CD4-positive, alpha-beta T cell treated with Interleukin-15 for 1 hour (primary cell): ENCODE data around the gene CDH12.
"Not testable (repeated sequence)": the region's sequence is repeated elsewhere in the genome, so short reads cannot be mapped to it uniquely, and the experiment has no call there.

Experiments
- DNase-seq: peaks from one replicate; pipeline ENCODE4 v3.0.0-alpha.2; 2020

Gene CDH12

GRCh38 chr5:22643356-22643755 is 209.8 kb downstream of the CDH12 start:
- no peak for DNase-seq

GRCh38 chr5:22631683-22632082 is 221.5 kb downstream of the CDH12 start:
- DNase-seq = no peak

GRCh38 chr5:22627029-22627428 is 226.1 kb downstream of the CDH12 start:
- DNase-seq = no peak

- DNase-seq = no peak
These were observed 227.7 kb downstream of the CDH12 start for GRCh38 chr5:22625451-22625850.

GRCh38 chr5:22621084-22621483 is 232.1 kb downstream of the CDH12 start:
- DNase-seq = no peak

GRCh38 chr5:22615964-22616363 is 237.2 kb downstream of the CDH12 start:
- no peak for DNase-seq

- no peak for DNase-seq
These were observed 238.6 kb downstream of the CDH12 start for GRCh38 chr5:22614486-22615094.

- no peak for DNase-seq
These were observed 240.2 kb downstream of the CDH12 start for GRCh38 chr5:22612928-22613327.

- no peak for DNase-seq
These were observed 241.8 kb downstream of the CDH12 start for GRCh38 chr5:22611327-22611726.

GRCh38 chr5:22607498-22607897 is 245.6 kb downstream of the CDH12 start:
- not testable (repeated sequence) for DNase-seq

- no peak for DNase-seq
These were observed 247.7 kb downstream of the CDH12 start for GRCh38 chr5:22605473-22605872.

GRCh38 chr5:22604711-22605110 is 248.4 kb downstream of the CDH12 start:
- no peak for DNase-seq

- DNase-seq = no peak
These were observed 254.3 kb downstream of the CDH12 start for GRCh38 chr5:22598796-22599195.

GRCh38 chr5:22596404-22596970 is 256.7 kb downstream of the CDH12 start:
- DNase-seq = no peak

- DNase-seq = no peak
These were observed 258.7 kb downstream of the CDH12 start for GRCh38 chr5:22594491-22594890.

- no peak for DNase-seq
These were observed 259.6 kb downstream of the CDH12 start for GRCh38 chr5:22593592-22593991.

GRCh38 chr5:22591461-22591860 is 261.7 kb downstream of the CDH12 start:
- DNase-seq = no peak

GRCh38 chr5:22590677-22591268 is 262.4 kb downstream of the CDH12 start:
- no peak for DNase-seq

- DNase-seq = no peak
These were observed 275.4 kb downstream of the CDH12 start for GRCh38 chr5:22577711-22578110.

GRCh38 chr5:22577006-22577405 is 276.1 kb downstream of the CDH12 start:
- DNase-seq = no peak

- DNase-seq = no peak
These were observed 280.2 kb downstream of the CDH12 start for GRCh38 chr5:22572941-22573340.

GRCh38 chr5:22567983-22568382 is 285.2 kb downstream of the CDH12 start:
- no peak for DNase-seq

- no peak for DNase-seq
These were observed 293.0 kb downstream of the CDH12 start for GRCh38 chr5:22560147-22560546.

GRCh38 chr5:22557251-22557650 is 295.9 kb downstream of the CDH12 start:
- no peak for DNase-seq

- DNase-seq = no peak
These were observed 298.7 kb downstream of the CDH12 start for GRCh38 chr5:22554475-22554874.
